ENCODE measurements around the gene SYPL2. TPM values are rescaled to one million over a fixed set of nuclear protein-coding genes. Genes with fewer than 3 reads are reported as not detected.
A peak's percentile ranks its signal among the peaks of the same experiment; 100 is the strongest.
"Not testable (repeated sequence)": the region's sequence is repeated elsewhere in the genome, so short reads cannot be mapped to it uniquely, and the experiment has no call there.

The SYPL2 gene
- total RNA-seq, 1 experiment from 2014 or later = 2.5 TPM

- H3K4me1 Mint-ChIP-seq = no peaks in the 10 kb centered on the region
- peaks cover 12% of the 10 kb centered on the region for H3K27me3 Mint-ChIP-seq (ENCODE audit: low read depth)
- no peak overlapping the region for H2BK20ac ChIP-seq (ENCODE audit: low read depth, low read length, poor library complexity, severe bottlenecking)
- H3K4ac ChIP-seq (ENCODE audit: low read depth, low read length) = no peak overlapping the region
- no peak overlapping the region for H4K91ac ChIP-seq (ENCODE audit: insufficient read length, low read depth, low read length)
- H3K36me3 Mint-ChIP-seq (ENCODE audit: insufficient read depth in 1 of 3, low read depth in 3 of 3) = no peaks in the 10 kb centered on the region
- H3K27ac Mint-ChIP-seq = no peak overlapping the region
- no peak overlapping the region for H2BK120ac ChIP-seq (ENCODE audit: low read depth, low read length, poor library complexity, severe bottlenecking)
- WGBS (ENCODE audit: extremely low coverage, insufficient read length, low lambda C conversion rate) = no CpG with 5 or more reads among the region's 1 CpG
- no peak overlapping the region for H3K56ac ChIP-seq (ENCODE audit: insufficient read length, low read depth, low read length)
- no peaks in the 10 kb centered on the region for H3K9me3 ChIP-seq (ENCODE audit: control insufficient read depth, low read depth, low read length)
- no peak overlapping the region for H2BK12ac ChIP-seq (ENCODE audit: insufficient read length, low read depth, low read length)
- no peak overlapping the region for H4K5ac ChIP-seq (ENCODE audit: insufficient read length, low read depth, low read length)
- no peak overlapping the region for H3K14ac ChIP-seq (ENCODE audit: insufficient read depth, low read length)
- H3K18ac ChIP-seq (ENCODE audit: insufficient read length, low read depth, low read length) = no peak overlapping the region
- H3K79me1 ChIP-seq (ENCODE audit: insufficient read depth, low read depth, low read length, poor library complexity, severe bottlenecking) = no peaks in the 10 kb centered on the region
- no peak overlapping the region for H3T11ph ChIP-seq (ENCODE audit: low read length)
- no peak overlapping the region for H2BK5ac ChIP-seq (ENCODE audit: insufficient read length, low read length)
- H3K23me2 ChIP-seq (ENCODE audit: insufficient read length, low read depth, low read length, poor library complexity, severe bottlenecking) = no peaks in the 10 kb centered on the region
- no peak overlapping the region for H2AK5ac ChIP-seq (ENCODE audit: insufficient read length, low read length)
- H3K23ac ChIP-seq (ENCODE audit: insufficient read length, low read depth, low read length) = no peak overlapping the region
- no peak overlapping the region for H2BK15ac ChIP-seq (ENCODE audit: low read depth, low read length)
- no peak overlapping the region for H3K4me2 ChIP-seq (ENCODE audit: insufficient read depth, insufficient read length, low read length)
- H3K4me3 Mint-ChIP-seq = no peak overlapping the region
- H2AFZ ChIP-seq (ENCODE audit: low read length) = no peak overlapping the region
- no peak for DNase-seq
- no peaks in the 10 kb centered on the region for H4K20me1 ChIP-seq (ENCODE audit: control insufficient read depth, insufficient read depth, insufficient read length)
- no peaks in the 10 kb centered on the region for H3K4me1 ChIP-seq (ENCODE audit: insufficient read depth, low read length)
- no peak overlapping the region for H3K27ac ChIP-seq (ENCODE audit: insufficient read length, low read depth, low read length)
- no peak for TF ChIP-seq CTCF (conservative IDR thresholded peaks at IDR 0.05)
- H3K79me2 ChIP-seq (ENCODE audit: insufficient read depth, low read length) = no peaks in the 10 kb centered on the region
- H3K9ac ChIP-seq (ENCODE audit: extremely low read depth, insufficient read length, low read length) = no peak overlapping the region
- no peak overlapping the region for H4K8ac ChIP-seq (replicated peaks; ENCODE audit: insufficient read length, low read depth, low read length)
- H3K27me3 ChIP-seq (ENCODE audit: insufficient read depth, low read length) = 0 out of 2 replicates have a peak, but pooled peaks cover 2% of the 10 kb centered on the region
- no peaks in the 10 kb centered on the region for H3K9me3 Mint-ChIP-seq
Observed at GRCh38 chr1:109444346-109444745, 22.0 kb upstream of the SYPL2 start.

GRCh38 chr1:109445949-109446695 is 20.2 kb upstream of the SYPL2 start:
- 0 out of 7 replicates have a peak overlapping the region, but pooled peaks of 1 of the 3 experiments have one; percentile 29 for H3K27ac Mint-ChIP-seq
- not testable (repeated sequence) for H3K4me3 Mint-ChIP-seq; H3K4me1 ChIP-seq (ENCODE audit: insufficient read depth, low read length); H3K27me3 ChIP-seq (ENCODE audit: insufficient read depth, low read length); H3K23me2 ChIP-seq (ENCODE audit: insufficient read length, low read depth, low read length, poor library complexity, severe bottlenecking); H4K91ac ChIP-seq (ENCODE audit: insufficient read length, low read depth, low read length); H3K36me3 Mint-ChIP-seq (ENCODE audit: insufficient read depth in 1 of 3, low read depth in 3 of 3); DNase-seq; H3K9ac ChIP-seq (ENCODE audit: extremely low read depth, insufficient read length, low read length); H3K14ac ChIP-seq (ENCODE audit: insufficient read depth, low read length); H2BK12ac ChIP-seq (ENCODE audit: insufficient read length, low read depth, low read length); H3K9me3 Mint-ChIP-seq; H3K4ac ChIP-seq (ENCODE audit: low read depth, low read length); H3K56ac ChIP-seq (ENCODE audit: insufficient read length, low read depth, low read length); H2BK5ac ChIP-seq (ENCODE audit: insufficient read length, low read length); H2BK120ac ChIP-seq (ENCODE audit: low read depth, low read length, poor library complexity, severe bottlenecking); H4K5ac ChIP-seq (ENCODE audit: insufficient read length, low read depth, low read length); H2BK20ac ChIP-seq (ENCODE audit: low read depth, low read length, poor library complexity, severe bottlenecking); H3K23ac ChIP-seq (ENCODE audit: insufficient read length, low read depth, low read length); H3T11ph ChIP-seq (ENCODE audit: low read length); H3K27ac ChIP-seq (ENCODE audit: insufficient read length, low read depth, low read length); H2AFZ ChIP-seq (ENCODE audit: low read length); H2AK5ac ChIP-seq (ENCODE audit: insufficient read length, low read length); H3K79me2 ChIP-seq (ENCODE audit: insufficient read depth, low read length); H2BK15ac ChIP-seq (ENCODE audit: low read depth, low read length); H3K18ac ChIP-seq (ENCODE audit: insufficient read length, low read depth, low read length); H4K20me1 ChIP-seq (ENCODE audit: control insufficient read depth, insufficient read depth, insufficient read length); H3K79me1 ChIP-seq (ENCODE audit: insufficient read depth, low read depth, low read length, poor library complexity, severe bottlenecking); H3K4me2 ChIP-seq (ENCODE audit: insufficient read depth, insufficient read length, low read length); H3K4me1 Mint-ChIP-seq; H4K8ac ChIP-seq (replicated peaks; ENCODE audit: insufficient read length, low read depth, low read length); H3K9me3 ChIP-seq (ENCODE audit: control insufficient read depth, low read depth, low read length)
- peaks cover 19% of the 10 kb centered on the region for H3K27me3 Mint-ChIP-seq (ENCODE audit: low read depth)
- WGBS (ENCODE audit: extremely low coverage, insufficient read length, low lambda C conversion rate) = no CpG with 5 or more reads among the region's 11 CpGs
